Common myeloid progenitor, CD34-positive (primary cell): ENCODE measurements around the gene HOXD3.
A peak's percentile ranks its signal among the peaks of the same experiment; 100 is the strongest.

Experiments used
- CTCF ChIA-PET: fragments of 350-600 bp; sonication (Branson Sonifier 250); formaldehyde crosslinking; loops from one replicate; lab custom pipeline; 2021; ENCODE audit warnings: antibody characterized with exemption; lab: Charles Lee
- POLR2A ChIA-PET: fragments of 350-600 bp; sonication (Branson Sonifier 250); formaldehyde crosslinking; loops from one replicate; lab custom pipeline; 2021; ENCODE audit warnings: antibody characterized with exemption; lab: Charles Lee
- DNase-seq, 3 donors: peaks; one replicate each; pipeline versions ENCODE4 v3.0.0 to v3.0.0-alpha.2; 2013
- H3K27ac ChIP-seq, 2 experiments: 1 replicate in 1 of 2; 2 replicates in 1 of 2; pipeline ENCODE4 v1.7.0; 2013; ENCODE audit warnings: inconsistent platforms in 2 of 2, low read length in 2 of 2, mild to moderate bottlenecking in 2 of 2, low read depth in 1 of 2, moderate library complexity in 1 of 2; ENCODE audit not compliant: severe bottlenecking in 2 of 2, insufficient read depth in 1 of 2, poor library complexity in 1 of 2
- H3K27me3 ChIP-seq, 5 experiments: replicated peaks in 2 of 5; 1 replicate in 3 of 5; 2 replicates in 2 of 5; pipeline versions ENCODE4 v1.6.1 to v1.7.0; 2013; ENCODE audit warnings: low read length in 4 of 5, mild to moderate bottlenecking in 2 of 5, moderate library complexity in 2 of 5, inconsistent platforms in 1 of 5; ENCODE audit not compliant: insufficient read depth in 5 of 5, control insufficient read depth in 4 of 5
- H3K36me3 ChIP-seq, 4 experiments: 1 replicate in 2 of 4; 2 replicates in 2 of 4; pipeline versions ENCODE4 v1.6.1 to v1.7.0; 2013; ENCODE audit warnings: low read length in 3 of 4, control low read depth in 1 of 4, mild to moderate bottlenecking in 1 of 4; ENCODE audit not compliant: control insufficient read depth in 4 of 4, insufficient read depth in 4 of 4
- H3K4me1 ChIP-seq, 4 experiments: 1 replicate in 3 of 4; 2 replicates in 1 of 4; pipeline versions ENCODE4 v1.6.1 to v1.7.1; 2013; ENCODE audit warnings: low read length in 3 of 4, mild to moderate bottlenecking in 3 of 4, control low read depth in 1 of 4, inconsistent platforms in 1 of 4, moderate library complexity in 1 of 4; ENCODE audit not compliant: control insufficient read depth in 4 of 4, insufficient read depth in 4 of 4; ENCODE audit errors: control extremely low read depth in 1 of 4
- H3K4me3 ChIP-seq, 7 experiments: 1 replicate in 4 of 7; 2 replicates in 3 of 7; pipeline versions ENCODE4 v1.5.1 to v1.7.0; 2013; ENCODE audit warnings: mild to moderate bottlenecking in 7 of 7, low read length in 6 of 7, moderate library complexity in 6 of 7, inconsistent platforms in 2 of 7, low read depth in 2 of 7, control low read depth in 1 of 7; ENCODE audit not compliant: insufficient read depth in 4 of 7, control insufficient read depth in 1 of 7; ENCODE audit errors: extremely low read depth in 1 of 7
- H3K9me3 ChIP-seq, 5 experiments: 1 replicate in 4 of 5; 2 replicates in 1 of 5; pipeline versions ENCODE4 v1.6.1 to v1.7.1; 2013; ENCODE audit warnings: low read length in 4 of 5, mild to moderate bottlenecking in 2 of 5, inconsistent platforms in 1 of 5, low read depth in 1 of 5, moderate library complexity in 1 of 5; ENCODE audit not compliant: control insufficient read depth in 4 of 5, insufficient read depth in 2 of 5; ENCODE audit errors: control extremely low read depth in 1 of 5
- WGBS: methylation state at CpG from one replicate; pipeline ENCODE4 v1.1.5; 2013; ENCODE audit not compliant: insufficient coverage; 5-methylcytosine and 5-hydroxymethylcytosine counted together

The HOXD3 gene

GRCh38 chr2:176122052-176122682, 34.9 kb upstream of the HOXD3 start:
- peaks cover 0 to 3% (median 0%) of the 10 kb centered on the region in 5 experiments for H3K9me3 ChIP-seq
- H3K4me1 ChIP-seq: peaks cover 0 to 12% (median 10%) of the 10 kb centered on the region in 4 experiments
- ChIA-PET POLR2A (no interaction called here), CTCF (interaction anchor here (0.6 to 5.2 kb wide), 7 partner anchors 10 to 1412 kb away, joined by 3 to 26 read pairs (median 5); no protein-coding TSS in a partner anchor)
- H3K27me3 ChIP-seq: peaks cover 18 to 99% (median 71%) of the 10 kb centered on the region in 5 experiments
- WGBS: 4% methylated on average over 40 of the region's 47 CpGs
- no peaks in the 10 kb centered on the region for H3K36me3 ChIP-seq
- no peak for DNase-seq
- H3K27ac ChIP-seq: no peak overlapping the region
- H3K4me3 ChIP-seq: peak overlapping the region in 3 of 7 experiments; percentile 19 to 50 (median 45)

DNA sequence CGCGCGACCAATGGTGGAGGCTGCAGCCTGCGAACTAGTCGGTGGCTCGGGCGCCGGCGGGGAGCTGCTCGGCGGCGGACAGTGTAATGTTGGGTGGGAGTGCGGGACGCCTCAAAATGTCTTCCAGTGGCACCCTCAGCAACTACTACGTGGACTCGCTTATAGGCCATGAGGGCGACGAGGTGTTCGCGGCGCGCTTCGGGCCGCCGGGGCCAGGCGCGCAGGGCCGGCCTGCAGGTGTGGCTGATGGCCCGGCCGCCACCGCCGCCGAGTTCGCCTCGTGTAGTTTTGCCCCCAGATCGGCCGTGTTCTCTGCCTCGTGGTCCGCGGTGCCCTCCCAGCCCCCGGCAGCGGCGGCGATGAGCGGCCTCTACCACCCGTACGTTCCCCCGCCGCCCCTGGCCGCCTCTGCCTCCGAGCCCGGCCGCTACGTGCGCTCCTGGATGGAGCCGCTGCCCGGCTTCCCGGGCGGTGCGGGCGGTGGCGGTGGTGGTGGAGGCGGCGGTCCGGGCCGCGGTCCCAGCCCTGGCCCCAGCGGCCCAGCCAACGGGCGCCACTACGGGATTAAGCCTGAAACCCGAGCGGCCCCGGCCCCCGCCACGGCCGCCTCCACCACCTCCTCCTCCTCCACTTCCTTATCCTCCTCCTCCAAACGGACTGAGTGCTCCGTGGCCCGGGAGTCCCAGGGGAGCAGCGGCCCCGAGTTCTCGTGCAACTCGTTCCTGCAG, 34.3 kb upstream of the HOXD3 start, which contains the start of gene HOXD9:
TSS of gene HOXD9 (plus strand) at position 37 of the 728 bp plus-strand sequence. CDS start at position 87, 50 bp downstream.
- no peak within 1 kb of the TSS for H3K27ac ChIP-seq
- ChIA-PET CTCF (interaction anchor here (0.6 to 5.2 kb wide), 6 partner anchors 10 to 1411 kb away, joined by 3 to 26 read pairs (median 6); no protein-coding TSS in a partner anchor), POLR2A (no interaction called here)
- no peaks in the 10 kb centered on the region for H3K36me3 ChIP-seq
- H3K27me3 ChIP-seq: peaks cover 20 to 99% (median 73%) of the 10 kb centered on the region in 5 experiments
- 1% methylated on average over 61 of the region's 84 CpGs for WGBS
- H3K4me1 ChIP-seq: peaks cover 0 to 12% (median 10%) of the 10 kb centered on the region in 4 experiments
- H3K9me3 ChIP-seq: no peaks in the 10 kb centered on the region
- peak within 1 kb of the TSS in 3 of 7 experiments; percentile 19 to 50 (median 45) for H3K4me3 ChIP-seq
- peak in 1 of 3 donors; percentile 60 for DNase-seq

GRCh38 chr2:176123411-176124109, 33.5 kb upstream of the HOXD3 start:
- H3K4me3 ChIP-seq: no peak overlapping the region
- 7% methylated on average over 29 of the region's 40 CpGs for WGBS
- POLR2A ChIA-PET: no interaction called here
- peaks cover 0 to 12% (median 10%) of the 10 kb centered on the region in 4 experiments for H3K4me1 ChIP-seq
- DNase-seq: no peak
- CTCF ChIA-PET: interaction anchor here (1.0 to 5.2 kb wide), 4 partner anchors 9 to 32 kb away, joined by 3 to 24 read pairs (median 6); no protein-coding TSS in a partner anchor
- peaks cover 20 to 99% (median 74%) of the 10 kb centered on the region in 5 experiments for H3K27me3 ChIP-seq
- H3K36me3 ChIP-seq: no peaks in the 10 kb centered on the region
- H3K27ac ChIP-seq: no peak overlapping the region
- H3K9me3 ChIP-seq: no peaks in the 10 kb centered on the region

- 12% methylated on average over 29 of the region's 34 CpGs for WGBS
- Histone ChIP-seq H3K4me1 (peaks cover 0 to 17% (median 12%) of the 10 kb centered on the region in 4 experiments), H3K4me3 (no peak overlapping the region), H3K27me3 (peaks cover 20 to 99% (median 70%) of the 10 kb centered on the region in 5 experiments), H3K27ac (no peak overlapping the region), H3K36me3 (no peaks in the 10 kb centered on the region), H3K9me3 (no peaks in the 10 kb centered on the region)
- no peak for DNase-seq
- ChIA-PET CTCF (interaction anchor here (1.0 to 5.2 kb wide), 6 partner anchors 8 to 1039 kb away, joined by 3 to 32 read pairs (median 6); no protein-coding TSS in a partner anchor), POLR2A (no interaction called here)
These were observed 32.8 kb upstream of the HOXD3 start for GRCh38 chr2:176124110-176124946.

DNA sequence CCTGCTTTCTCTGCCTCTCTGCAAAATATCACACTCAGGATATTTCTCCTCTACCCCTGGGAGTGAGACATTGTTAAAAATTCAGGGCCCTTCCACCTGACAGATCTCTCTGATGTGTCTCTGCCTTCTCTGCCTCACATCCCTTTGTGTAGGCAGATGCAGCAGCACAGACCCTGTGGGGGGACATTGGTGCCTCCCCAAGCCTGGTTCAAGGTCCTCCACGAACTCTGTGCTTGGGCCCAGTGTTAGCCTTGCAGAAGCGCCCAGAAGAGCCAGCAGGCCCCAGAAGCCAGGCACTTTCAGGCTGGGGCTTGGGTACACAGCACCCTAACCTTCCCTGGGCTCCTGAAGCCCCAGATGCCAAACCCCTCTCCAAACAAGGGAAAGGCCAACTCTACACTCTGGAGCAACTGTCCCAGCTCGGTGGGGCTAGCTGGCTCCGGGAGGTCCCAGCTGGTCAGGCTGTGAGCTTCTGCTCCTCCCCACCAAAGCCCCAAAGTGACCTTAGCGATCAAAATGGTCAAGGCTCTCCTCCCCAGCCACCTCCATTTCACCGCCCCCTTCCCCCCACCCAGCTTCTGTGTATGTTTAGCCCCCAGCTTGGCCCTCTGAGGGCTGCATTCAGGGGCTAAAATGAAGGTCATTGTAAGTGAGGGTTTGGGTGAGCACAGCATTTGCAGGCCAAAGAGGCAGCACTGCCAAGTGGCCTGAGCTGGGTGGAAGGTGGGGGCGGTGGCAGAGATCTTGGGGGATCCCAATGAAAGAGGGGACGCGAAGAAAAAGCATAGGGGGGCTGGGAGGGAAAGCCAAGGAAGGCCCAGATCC, 31.9 kb upstream of the HOXD3 start:
- peaks cover 18 to 99% (median 67%) of the 10 kb centered on the region in 5 experiments for H3K27me3 ChIP-seq
- ChIA-PET POLR2A (no interaction called here), CTCF (interaction anchor here (0.6 to 5.2 kb wide), 11 partner anchors 10 to 1209 kb away, joined by 3 to 44 read pairs (median 4); no protein-coding TSS in a partner anchor)
- peaks cover 0 to 22% (median 16%) of the 10 kb centered on the region in 4 experiments for H3K4me1 ChIP-seq
- H3K27ac ChIP-seq: no peak overlapping the region
- WGBS: 29% methylated on average over 7 of the region's 9 CpGs
- no peak for DNase-seq
- no peaks in the 10 kb centered on the region for H3K36me3 ChIP-seq
- no peaks in the 10 kb centered on the region for H3K9me3 ChIP-seq
- H3K4me3 ChIP-seq: no peak overlapping the region
